HPDE6-E6E7 (cell line): ENCODE results near the gene FMC1.

Experiments
- DNase-seq: peaks from one replicate; pipeline ENCODE4 v3.0.0; 2011; ENCODE audit warnings: missing footprints; ENCODE audit errors: extremely low spot score

Gene FMC1

DNA sequence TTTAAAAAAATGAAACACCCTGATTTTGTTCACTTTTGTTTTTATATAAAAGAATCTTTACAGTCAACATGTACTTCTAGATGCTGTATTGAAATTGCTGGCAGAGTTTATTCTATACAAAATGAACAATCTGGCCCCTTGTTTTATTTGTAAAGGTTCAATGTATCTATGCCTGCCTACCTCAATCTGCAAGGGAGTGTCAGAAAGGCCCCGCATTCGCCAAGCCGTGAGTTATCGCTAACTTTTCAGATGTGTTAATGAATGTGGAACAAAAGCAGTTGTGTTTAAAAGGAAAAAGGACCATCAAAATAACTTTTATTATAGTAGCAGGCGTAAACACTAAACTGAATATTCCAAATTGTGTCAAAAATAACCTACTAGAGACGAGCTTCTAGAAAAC is 33.1 kb downstream of the FMC1 start:
- DNase-seq, result no peak

DNA sequence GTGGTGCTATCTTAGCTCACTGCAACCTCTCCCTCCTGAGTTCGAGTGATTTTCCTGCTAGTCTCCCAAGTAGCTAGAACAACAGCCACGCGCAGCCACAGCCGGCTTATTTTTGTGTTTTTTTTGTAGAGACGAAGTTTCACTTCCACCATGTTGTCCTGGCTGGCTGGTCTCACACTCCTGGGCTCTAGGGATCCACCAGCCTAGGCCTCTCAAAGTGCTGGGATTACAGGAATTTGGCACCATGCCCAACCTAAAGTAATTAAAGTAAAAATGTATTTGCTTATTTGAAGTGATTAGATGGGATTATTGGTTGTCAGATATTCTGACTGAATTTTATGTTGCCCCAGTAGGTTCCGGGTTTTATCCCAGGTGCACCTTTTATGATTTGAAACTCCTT is 41.3 kb downstream of the FMC1 start:
- no peak for DNase-seq

DNA sequence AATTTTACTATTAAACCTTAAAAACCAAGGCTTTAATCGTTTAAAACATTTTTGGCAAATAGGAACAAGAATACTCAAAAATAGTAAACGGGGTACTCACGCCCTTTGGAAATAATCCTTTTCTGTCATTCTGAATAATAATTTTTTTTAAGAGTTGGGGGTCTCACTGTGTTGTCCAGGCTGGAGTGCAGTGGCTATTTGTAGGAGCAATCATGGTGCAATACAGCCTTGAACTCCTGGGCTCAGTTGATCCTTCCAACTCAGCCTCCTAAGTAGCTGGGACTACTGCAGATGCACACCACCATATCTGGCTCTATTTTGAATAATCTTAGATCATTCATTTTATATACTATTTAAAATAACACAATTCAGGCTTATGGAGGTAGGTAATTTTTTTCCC is 43.5 kb downstream of the FMC1 start:
- DNase-seq, result no peak

DNA sequence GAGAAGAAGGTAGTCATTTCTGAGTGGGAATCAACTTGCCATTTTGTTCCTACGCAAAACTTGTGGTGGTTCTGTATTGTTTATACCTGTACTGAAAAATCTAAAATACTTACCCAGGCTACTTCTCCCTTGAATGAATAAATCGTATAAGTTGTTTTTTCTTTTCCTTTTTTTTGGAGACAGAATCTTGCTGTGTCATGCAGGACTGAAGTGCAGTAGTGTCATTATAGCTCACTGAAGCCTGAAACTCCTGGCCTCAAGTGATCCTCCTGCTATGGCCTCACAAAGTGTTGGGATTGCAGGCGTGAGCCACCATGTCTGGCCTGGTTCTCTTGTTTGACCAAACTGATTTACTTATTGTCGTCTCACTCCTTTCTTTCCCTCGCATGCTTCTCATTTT is 46.5 kb downstream of the FMC1 start:
- DNase-seq, result no peak

DNA sequence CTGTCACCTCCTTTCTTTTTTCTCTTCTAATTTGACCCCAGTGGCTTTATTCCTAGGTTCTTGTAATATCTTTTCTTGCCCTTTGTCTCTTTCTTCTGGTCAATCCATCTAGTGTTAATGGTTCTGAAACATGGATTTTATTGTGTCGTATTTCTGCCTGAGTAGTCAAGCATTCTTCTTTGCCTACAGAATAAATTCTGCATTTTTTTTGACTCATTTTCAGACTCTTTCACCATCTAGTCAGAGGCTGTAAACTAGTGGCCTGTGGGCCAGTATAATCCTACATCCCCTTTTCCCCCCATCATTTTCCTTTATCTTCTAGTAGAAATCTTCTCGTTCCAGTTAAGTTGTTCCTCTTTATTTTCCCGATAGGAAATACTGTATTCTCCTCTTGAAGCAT is 48.0 kb downstream of the FMC1 start:
- no peak for DNase-seq

DNA sequence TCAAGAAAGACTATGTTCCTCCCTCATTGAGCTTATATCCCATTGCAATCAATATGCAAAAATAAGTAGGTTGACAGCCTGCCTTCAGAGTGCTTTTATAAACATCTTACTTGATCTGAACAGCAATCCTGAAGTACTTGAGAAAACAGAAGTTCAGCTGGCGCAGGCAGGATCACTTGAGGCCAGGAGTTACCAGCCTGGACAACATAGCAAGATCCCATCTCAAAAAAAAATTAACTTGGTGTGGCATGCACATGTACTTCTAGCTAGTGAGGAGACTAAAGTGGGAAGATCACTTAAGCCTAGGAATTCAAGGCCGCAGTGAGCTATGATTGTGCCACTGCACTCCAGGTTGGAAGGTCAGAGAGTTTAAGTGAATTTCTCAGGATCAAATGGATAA is 48.6 kb downstream of the FMC1 start:
- no peak for DNase-seq

DNA sequence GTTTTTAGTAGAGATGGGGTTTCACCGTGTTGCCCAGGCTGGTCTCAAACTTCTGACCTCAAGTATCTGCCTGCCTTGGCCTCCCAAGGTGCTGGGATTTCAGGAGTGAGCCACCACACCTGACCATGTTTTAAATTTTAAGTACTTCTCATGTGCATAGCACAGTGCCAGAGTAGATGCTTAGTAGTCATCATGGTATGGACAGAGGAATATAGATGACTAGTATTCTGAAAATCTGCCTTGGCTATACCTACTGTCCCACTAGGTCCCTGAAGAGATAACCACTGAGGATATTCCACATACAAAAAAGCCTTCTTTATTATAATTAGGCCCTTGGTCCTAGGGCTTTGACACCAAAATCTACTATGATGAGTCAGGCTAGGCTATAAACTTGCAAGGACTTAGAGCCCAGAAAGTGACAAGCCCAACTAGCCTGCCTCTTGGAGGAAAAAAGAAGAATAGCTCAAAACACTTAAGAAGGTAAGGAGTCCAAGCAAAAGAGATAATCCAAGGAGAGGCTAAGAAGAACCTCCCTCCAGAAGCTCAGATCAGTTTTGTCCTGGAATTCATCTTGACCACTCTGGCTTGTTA is 52.6 kb downstream of the FMC1 start:
- no peak for DNase-seq

DNA sequence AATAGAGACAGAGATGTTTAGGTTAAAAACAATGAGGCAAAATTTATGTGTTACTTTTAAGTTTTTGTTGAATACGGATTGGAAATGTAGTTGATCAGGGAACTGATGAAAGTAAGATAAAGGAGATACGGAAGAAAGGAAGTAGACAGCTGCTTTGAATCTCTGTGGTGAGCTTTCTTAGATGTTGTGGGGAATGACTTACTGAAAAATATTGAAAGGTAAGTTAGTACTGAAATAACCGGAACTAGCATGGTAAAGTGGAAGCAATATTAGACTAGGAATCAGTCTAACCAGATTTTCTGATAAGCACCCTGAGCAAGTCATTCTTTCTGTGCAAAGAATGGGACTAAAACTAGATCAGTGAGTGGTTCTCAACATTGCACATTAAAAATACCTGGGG is 53.4 kb downstream of the FMC1 start:
- DNase-seq, result no peak
